H9 (cell line): ENCODE results near the gene USP12. TPM values are rescaled to one million over a fixed set of nuclear protein-coding genes. Genes with fewer than 3 reads are reported as not detected.
"Not testable (repeated sequence)": the region's sequence is repeated elsewhere in the genome, so short reads cannot be mapped to it uniquely, and the experiment has no call there.

ENCODE experiments used
- DNase-seq: peaks from one replicate; pipeline ENCODE4 v3.0.0-alpha.2; 2017
- H2AFZ ChIP-seq: one replicate; pipeline ENCODE4 v1.6.1; 2013; ENCODE audit warnings: mild to moderate bottlenecking, low read length, control low read depth, moderate library complexity
- H2AK5ac ChIP-seq: 2 replicates; pipeline ENCODE4 v1.6.1; 2013; ENCODE audit warnings: low read length, control low read depth, mixed read lengths; ENCODE audit not compliant: insufficient read length
- H2BK120ac ChIP-seq: one replicate; pipeline ENCODE4 v1.6.1; 2013; ENCODE audit warnings: low read depth, mild to moderate bottlenecking, low read length, control low read depth, inconsistent platforms; ENCODE audit not compliant: poor library complexity, severe bottlenecking
- H2BK12ac ChIP-seq: 2 replicates; pipeline ENCODE4 v1.6.1; 2013; ENCODE audit warnings: low read length, control low read depth, mixed read lengths, low read depth; ENCODE audit not compliant: insufficient read length
- H2BK15ac ChIP-seq: 2 replicates; pipeline ENCODE4 v1.6.1; 2013; ENCODE audit warnings: low read depth, low read length, control low read depth
- H2BK20ac ChIP-seq: one replicate; pipeline ENCODE4 v1.6.1; 2013; ENCODE audit warnings: low read depth, mild to moderate bottlenecking, low read length, control low read depth, inconsistent platforms; ENCODE audit not compliant: poor library complexity, severe bottlenecking
- H2BK5ac ChIP-seq: 2 replicates; pipeline ENCODE4 v1.6.1; 2013; ENCODE audit warnings: low read length, control low read depth, mixed read lengths; ENCODE audit not compliant: insufficient read length
- H3K14ac ChIP-seq: 2 replicates; pipeline ENCODE4 v1.6.1; 2013; ENCODE audit warnings: low read length, control low read depth; ENCODE audit not compliant: insufficient read depth
- H3K18ac ChIP-seq: 2 replicates; pipeline ENCODE4 v1.6.1; 2013; ENCODE audit warnings: low read depth, mild to moderate bottlenecking, mixed read lengths, low read length, control low read depth; ENCODE audit not compliant: insufficient read length
- H3K23ac ChIP-seq: 2 replicates; pipeline ENCODE4 v1.6.1; 2013; ENCODE audit warnings: low read length, control low read depth, mixed read lengths, low read depth; ENCODE audit not compliant: insufficient read length
- H3K23me2 ChIP-seq: 2 replicates; pipeline ENCODE4 v1.6.1; 2013; ENCODE audit warnings: low read depth, mild to moderate bottlenecking, mixed read lengths, low read length, control low read depth; ENCODE audit not compliant: insufficient read length, poor library complexity, severe bottlenecking
- H3K27ac ChIP-seq: 2 replicates; pipeline ENCODE4 v1.5.1; 2013; ENCODE audit warnings: low read length, control low read depth, mixed read lengths, low read depth; ENCODE audit not compliant: insufficient read length
- H3K27me3 ChIP-seq: 2 replicates; pipeline ENCODE4 v1.6.1; 2013; ENCODE audit warnings: low read length, control low read depth, inconsistent platforms; ENCODE audit not compliant: insufficient read depth
- H3K4ac ChIP-seq: 2 replicates; pipeline ENCODE4 v1.6.1; 2013; ENCODE audit warnings: low read depth, mild to moderate bottlenecking, control low read depth, inconsistent platforms, low read length, moderate library complexity
- H3K4me1 ChIP-seq: 2 replicates; pipeline ENCODE4 v1.6.1; 2013; ENCODE audit warnings: low read length, control low read depth, inconsistent platforms; ENCODE audit not compliant: insufficient read depth
- H3K4me2 ChIP-seq: 2 replicates; pipeline ENCODE4 v1.6.1; 2013; ENCODE audit warnings: low read length, control low read depth, mixed read lengths; ENCODE audit not compliant: insufficient read length, insufficient read depth
- H3K56ac ChIP-seq: 2 replicates; pipeline ENCODE4 v1.6.1; 2013; ENCODE audit warnings: low read depth, mild to moderate bottlenecking, mixed read lengths, low read length, control low read depth; ENCODE audit not compliant: insufficient read length
- H3K79me1 ChIP-seq: 2 replicates; pipeline ENCODE4 v1.6.1; 2013; ENCODE audit warnings: low read depth, mild to moderate bottlenecking, moderate library complexity, low read length, control low read depth, inconsistent platforms; ENCODE audit not compliant: insufficient read depth, poor library complexity, severe bottlenecking
- H3K79me2 ChIP-seq: 2 replicates; pipeline ENCODE4 v1.6.1; 2013; ENCODE audit warnings: low read length, control low read depth, inconsistent platforms; ENCODE audit not compliant: insufficient read depth
- H3K9ac ChIP-seq: 2 replicates; pipeline ENCODE4 v1.6.1; 2013; ENCODE audit warnings: low read length, control low read depth, mixed read lengths; ENCODE audit not compliant: insufficient read length; ENCODE audit errors: extremely low read depth
- H3K9me3 ChIP-seq: one replicate; pipeline ENCODE4 v1.6.1; 2013; ENCODE audit warnings: low read depth, low read length, inconsistent platforms; ENCODE audit not compliant: control insufficient read depth
- H3T11ph ChIP-seq: one replicate; pipeline ENCODE4 v1.6.1; 2013; ENCODE audit warnings: mild to moderate bottlenecking, low read length, control low read depth, inconsistent platforms
- H4K20me1 ChIP-seq: one replicate; pipeline ENCODE4 v1.6.1; 2013; ENCODE audit not compliant: control insufficient read depth, insufficient read length, insufficient read depth
- H4K5ac ChIP-seq: 2 replicates; pipeline ENCODE4 v1.6.1; 2013; ENCODE audit warnings: low read depth, mild to moderate bottlenecking, mixed read lengths, low read length, control low read depth; ENCODE audit not compliant: insufficient read length
- H4K8ac ChIP-seq: replicated peaks from 2 replicates; pipeline ENCODE4 v1.6.1; 2013; ENCODE audit warnings: low read length, control low read depth, mixed read lengths, low read depth; ENCODE audit not compliant: insufficient read length
- H4K91ac ChIP-seq: 2 replicates; pipeline ENCODE4 v1.6.1; 2013; ENCODE audit warnings: low read depth, mild to moderate bottlenecking, moderate library complexity, mixed read lengths, low read length, control low read depth; ENCODE audit not compliant: insufficient read length
- H3K27ac Mint-ChIP-seq, 3 experiments: 2 replicates in 2 of 3; 3 replicates in 1 of 3; pipeline ENCODE4 v1.8.0; 2020 to 2021; ENCODE audit warnings: mixed read lengths in 3 of 3, mild to moderate bottlenecking in 1 of 3, moderate library complexity in 1 of 3
- H3K27me3 Mint-ChIP-seq: 2 replicates; pipeline ENCODE4 v1.8.0; 2021; ENCODE audit warnings: low read depth, mild to moderate bottlenecking, moderate library complexity, mixed read lengths
- H3K36me3 Mint-ChIP-seq, 3 experiments: 2 replicates in 2 of 3; 3 replicates in 1 of 3; pipeline ENCODE4 v1.8.0; 2020 to 2021; ENCODE audit warnings: low read depth in 3 of 3, mixed read lengths in 3 of 3; ENCODE audit not compliant: insufficient read depth in 1 of 3
- H3K4me1 Mint-ChIP-seq, 2 experiments: 2 replicates each; pipeline ENCODE4 v1.8.0; 2020; ENCODE audit warnings: mixed read lengths in 2 of 2
- H3K4me3 Mint-ChIP-seq, 2 experiments: 2 replicates in 1 of 2; 3 replicates in 1 of 2; pipeline ENCODE4 v1.8.0; 2020 to 2021; ENCODE audit warnings: mild to moderate bottlenecking in 2 of 2, mixed read lengths in 2 of 2, moderate library complexity in 1 of 2
- H3K9me3 Mint-ChIP-seq, 2 experiments: 2 replicates in 1 of 2; 3 replicates in 1 of 2; pipeline ENCODE4 v1.8.0; 2020; ENCODE audit warnings: mild to moderate bottlenecking in 2 of 2, mixed read lengths in 2 of 2, moderate library complexity in 1 of 2
- WGBS: extraction: QIAGEN DNeasy Blood & Tissue Kit; methylation state at CpG from one replicate; pipeline ENCODE4 v1.1.7; 2013; ENCODE audit warnings: missing lambda C conversion rate, low lambda C conversion rate, mixed read lengths; ENCODE audit not compliant: insufficient read length; ENCODE audit errors: extremely low coverage; 5-methylcytosine and 5-hydroxymethylcytosine counted together
- total RNA-seq: library from RNA; stranded (reverse); gene quantifications from 2 replicates; pipeline ENCODE4 v1.2.1, GENCODE V29; 2021
- TF ChIP-seq, protein P1 (sequence below): fragments of 200-600 bp; sonication (generic); conservative IDR thresholded peaks from 3 replicates; pipeline ENCODE4 v1.8.0; 2021; ENCODE audit warnings: antibody characterized with exemption, mild to moderate bottlenecking

Gene USP12
- total RNA-seq, 1 experiment from 2014 or later = 24.8 TPM

DNA sequence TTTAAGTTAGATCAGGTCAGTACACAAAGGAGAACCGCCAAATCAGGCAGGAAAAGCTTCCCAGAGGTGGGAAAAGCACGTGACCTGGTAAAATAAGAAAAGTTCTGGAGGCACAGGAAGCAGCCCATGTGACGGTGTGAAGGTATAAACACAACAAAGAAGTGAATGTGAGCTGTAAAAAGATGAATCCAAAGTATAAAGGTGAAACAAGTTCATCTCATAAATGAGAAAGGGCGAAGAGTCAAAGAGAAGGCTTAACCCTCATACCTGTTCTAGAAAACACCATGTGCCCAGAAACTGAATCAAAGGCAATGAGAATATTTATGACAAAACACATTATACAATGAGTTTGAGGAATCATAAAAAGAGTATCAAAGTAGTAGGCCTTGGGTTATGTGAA, 47.0 kb downstream of the USP12 start:
- Histone ChIP-seq H2BK20ac (no peak overlapping the region), H4K5ac (no peak overlapping the region), H2BK120ac (no peak overlapping the region), H3K56ac (no peak overlapping the region), H2AFZ (no peak overlapping the region), H4K8ac (no peak overlapping the region), H3K4me2 (no peak overlapping the region), H3K79me1 (no peaks in the 10 kb centered on the region), H3K9ac (no peak overlapping the region), H4K20me1 (no peaks in the 10 kb centered on the region), H2AK5ac (no peak overlapping the region), H3K18ac (no peak overlapping the region), H3K14ac (no peak overlapping the region), H3T11ph (no peak overlapping the region), H2BK12ac (no peak overlapping the region), H3K23me2 (no peaks in the 10 kb centered on the region), H4K91ac (no peak overlapping the region), H3K4ac (no peak overlapping the region), H3K9me3 (peaks cover 18% of the 10 kb centered on the region), H3K23ac (no peak overlapping the region), H2BK15ac (no peak overlapping the region), H3K27ac (no peak overlapping the region), H2BK5ac (no peak overlapping the region), H3K4me1 (peaks cover 3% of the 10 kb centered on the region; the same call in 1 of the 2 replicates), H3K79me2 (peaks cover 28% of the 10 kb centered on the region; the same call in 1 of the 2 replicates), H3K27me3 (no peaks in the 10 kb centered on the region)
- Mint-ChIP-seq H3K27me3 (no peaks in the 10 kb centered on the region), H3K4me1 (peaks cover 30 to 32% of the 10 kb centered on the region in 2 experiments), H3K27ac (no peak overlapping the region), H3K9me3 (peaks cover 28 to 40% of the 10 kb centered on the region in 2 experiments), H3K4me3 (no peak overlapping the region), H3K36me3 (peaks cover 37 to 43% (median 41%) of the 10 kb centered on the region in 3 experiments)
- WGBS = no CpG with 5 or more reads among the region's 4 CpGs
- TF ChIP-seq, protein P1, sequence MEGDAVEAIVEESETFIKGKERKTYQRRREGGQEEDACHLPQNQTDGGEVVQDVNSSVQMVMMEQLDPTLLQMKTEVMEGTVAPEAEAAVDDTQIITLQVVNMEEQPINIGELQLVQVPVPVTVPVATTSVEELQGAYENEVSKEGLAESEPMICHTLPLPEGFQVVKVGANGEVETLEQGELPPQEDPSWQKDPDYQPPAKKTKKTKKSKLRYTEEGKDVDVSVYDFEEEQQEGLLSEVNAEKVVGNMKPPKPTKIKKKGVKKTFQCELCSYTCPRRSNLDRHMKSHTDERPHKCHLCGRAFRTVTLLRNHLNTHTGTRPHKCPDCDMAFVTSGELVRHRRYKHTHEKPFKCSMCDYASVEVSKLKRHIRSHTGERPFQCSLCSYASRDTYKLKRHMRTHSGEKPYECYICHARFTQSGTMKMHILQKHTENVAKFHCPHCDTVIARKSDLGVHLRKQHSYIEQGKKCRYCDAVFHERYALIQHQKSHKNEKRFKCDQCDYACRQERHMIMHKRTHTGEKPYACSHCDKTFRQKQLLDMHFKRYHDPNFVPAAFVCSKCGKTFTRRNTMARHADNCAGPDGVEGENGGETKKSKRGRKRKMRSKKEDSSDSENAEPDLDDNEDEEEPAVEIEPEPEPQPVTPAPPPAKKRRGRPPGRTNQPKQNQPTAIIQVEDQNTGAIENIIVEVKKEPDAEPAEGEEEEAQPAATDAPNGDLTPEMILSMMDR = no peak
- DNase-seq = no peak

DNA sequence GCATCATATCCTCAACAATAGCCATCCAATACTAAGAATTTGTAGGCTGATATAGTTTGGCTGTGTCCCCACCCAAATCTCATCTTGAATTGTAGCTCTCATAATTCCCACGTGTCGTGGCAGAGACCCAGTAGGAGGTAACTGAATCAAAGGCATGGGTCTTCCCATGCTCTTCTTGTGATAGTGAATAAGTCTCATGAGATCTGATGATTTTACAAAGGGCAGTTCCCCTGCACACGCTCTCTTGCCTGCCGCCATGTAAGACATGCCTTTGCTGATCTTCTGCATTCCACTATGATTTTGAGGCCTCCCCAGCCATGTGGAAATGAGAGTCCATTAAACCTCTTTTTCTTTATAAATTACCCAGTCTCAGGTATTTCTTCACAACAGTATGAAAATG, 48.2 kb downstream of the USP12 start:
- Mint-ChIP-seq H3K36me3 (peaks cover 37 to 43% (median 41%) of the 10 kb centered on the region in 3 experiments), H3K4me1 (peaks cover 42% of the 10 kb centered on the region in 2 experiments), H3K9me3 (peaks cover 28 to 40% of the 10 kb centered on the region in 2 experiments)
- WGBS = no CpG with 5 or more reads among the region's 4 CpGs
- H3K4me1 ChIP-seq, H4K91ac ChIP-seq, H3K4me3 Mint-ChIP-seq, H3K27ac Mint-ChIP-seq, H3K18ac ChIP-seq, H3K27me3 ChIP-seq, H2AFZ ChIP-seq, H4K5ac ChIP-seq, H3K23me2 ChIP-seq, H3K27me3 Mint-ChIP-seq, H3K56ac ChIP-seq, H3K4ac ChIP-seq, H3K9ac ChIP-seq, H2AK5ac ChIP-seq, H3T11ph ChIP-seq, H3K14ac ChIP-seq, H2BK15ac ChIP-seq, H2BK5ac ChIP-seq, H3K79me1 ChIP-seq, H3K4me2 ChIP-seq, H2BK12ac ChIP-seq, H4K20me1 ChIP-seq, H3K27ac ChIP-seq, H4K8ac ChIP-seq, H2BK120ac ChIP-seq, DNase-seq, H2BK20ac ChIP-seq, H3K23ac ChIP-seq: not testable (repeated sequence)
- H3K9me3 ChIP-seq = peaks cover 18% of the 10 kb centered on the region
- H3K79me2 ChIP-seq = peaks cover 26% of the 10 kb centered on the region; the same call in 1 of the 2 replicates
